Right lobe of liver (tissue), 4 donors: ENCODE measurements around the gene SEC22A.

Source experiments
- POLR2A ChIP-seq: fragments of 450-650 bp; IDR thresholded peaks from one replicate; pipeline ENCODE4 v1.6.1; 2017; ENCODE audit warnings: antibody characterized with exemption, mild to moderate bottlenecking
- TF ChIP-seq, protein P1 (sequence below), 4 donors: fragments of 200-600 bp in 3 of 4; fragments of 450-650 bp in 1 of 4; IDR thresholded peaks; one replicate each; pipeline versions ENCODE4 v1.5.1 to v1.8.0; 2016 to 2022; ENCODE audit warnings: antibody characterized with exemption in 4 of 4, mild to moderate bottlenecking in 2 of 4
- donor health status: DM: no; HTN: no; CAD: no.
- donor health status: DM: no; HTN: no; CAD: no.
- donor health status: DM: no; HTN: yes; CAD: no.

- TF ChIP-seq, protein P1, sequence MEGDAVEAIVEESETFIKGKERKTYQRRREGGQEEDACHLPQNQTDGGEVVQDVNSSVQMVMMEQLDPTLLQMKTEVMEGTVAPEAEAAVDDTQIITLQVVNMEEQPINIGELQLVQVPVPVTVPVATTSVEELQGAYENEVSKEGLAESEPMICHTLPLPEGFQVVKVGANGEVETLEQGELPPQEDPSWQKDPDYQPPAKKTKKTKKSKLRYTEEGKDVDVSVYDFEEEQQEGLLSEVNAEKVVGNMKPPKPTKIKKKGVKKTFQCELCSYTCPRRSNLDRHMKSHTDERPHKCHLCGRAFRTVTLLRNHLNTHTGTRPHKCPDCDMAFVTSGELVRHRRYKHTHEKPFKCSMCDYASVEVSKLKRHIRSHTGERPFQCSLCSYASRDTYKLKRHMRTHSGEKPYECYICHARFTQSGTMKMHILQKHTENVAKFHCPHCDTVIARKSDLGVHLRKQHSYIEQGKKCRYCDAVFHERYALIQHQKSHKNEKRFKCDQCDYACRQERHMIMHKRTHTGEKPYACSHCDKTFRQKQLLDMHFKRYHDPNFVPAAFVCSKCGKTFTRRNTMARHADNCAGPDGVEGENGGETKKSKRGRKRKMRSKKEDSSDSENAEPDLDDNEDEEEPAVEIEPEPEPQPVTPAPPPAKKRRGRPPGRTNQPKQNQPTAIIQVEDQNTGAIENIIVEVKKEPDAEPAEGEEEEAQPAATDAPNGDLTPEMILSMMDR (IDR thresholded peaks at IDR 0.05): no peak
- no peak for TF ChIP-seq POLR2A
Observed at GRCh38 chr3:123279121-123279520, 77.4 kb downstream of the SEC22A start.
